Lung (tissue), 12 donors: ENCODE data around the gene FAM216B. TPM values are rescaled to one million over a fixed set of nuclear protein-coding genes. Genes with fewer than 3 reads are reported as not detected.
A peak's percentile ranks its signal among the peaks of the same experiment; 100 is the strongest.

ENCODE experiments used
- ATAC-seq: fragments of 200-7000 bp; cut with Tn5 transposase; one replicate; pipeline ENCODE4 v1.9.1; 2020; ENCODE audit warnings: moderate number of reproducible peaks; ENCODE audit not compliant: insufficient read depth, low FRiP score
- DNase-seq, 3 donors: peaks; one replicate each; pipeline ENCODE4 v3.0.0-alpha.2; 2013 to 2017
- H3K27ac ChIP-seq, 2 donors: one replicate each; pipeline ENCODE4 v1.5.1; 2013; ENCODE audit warnings: mild to moderate bottlenecking in 2 of 2, moderate library complexity in 2 of 2, control low read depth in 1 of 2, inconsistent platforms in 1 of 2, low read depth in 1 of 2, low read length in 1 of 2
- H3K27me3 ChIP-seq, 3 donors: one replicate each; pipeline ENCODE4 v1.5.1; 2013; ENCODE audit warnings: low read length in 2 of 3; ENCODE audit not compliant: control insufficient read depth in 3 of 3, insufficient read depth in 3 of 3
- H3K36me3 ChIP-seq, 4 donors: one replicate each; pipeline ENCODE4 v1.5.1; 2013; ENCODE audit warnings: low read length in 4 of 4, mild to moderate bottlenecking in 1 of 4, moderate library complexity in 1 of 4; ENCODE audit not compliant: control insufficient read depth in 4 of 4, insufficient read depth in 4 of 4
- H3K4me1 ChIP-seq, 5 donors: one replicate each; pipeline ENCODE4 v1.5.1; 2013; ENCODE audit warnings: low read length in 5 of 5, mild to moderate bottlenecking in 2 of 5, moderate library complexity in 1 of 5; ENCODE audit not compliant: control insufficient read depth in 5 of 5, insufficient read depth in 5 of 5
- H3K4me3 ChIP-seq: one replicate; pipeline ENCODE4 v1.5.1; 2013; ENCODE audit warnings: mild to moderate bottlenecking, control low read depth, moderate library complexity
- H3K9ac ChIP-seq, 2 donors: one replicate each; pipeline ENCODE4 v1.5.1; 2013; ENCODE audit warnings: low read length in 2 of 2, control low read depth in 1 of 2; ENCODE audit not compliant: insufficient read depth in 1 of 2
- H3K9me3 ChIP-seq, 4 donors: one replicate each; pipeline ENCODE4 v1.5.1; 2013; ENCODE audit warnings: low read length in 3 of 4, mild to moderate bottlenecking in 1 of 4, moderate library complexity in 1 of 4; ENCODE audit not compliant: control insufficient read depth in 4 of 4, insufficient read depth in 3 of 4
- WGBS, 2 donors: extraction: QIAGEN DNeasy Blood & Tissue Kit; methylation state at CpG; one replicate each; pipeline ENCODE4 v1.1.7; 2013; 5-methylcytosine and 5-hydroxymethylcytosine counted together
- polyA plus RNA-seq, 2 donors: library from polyadenylated mRNA; stranded (reverse); fragments of 200-250 nt; gene quantifications; one replicate each; pipeline ENCODE4 v1.2.1, GENCODE V29; 2013
- total RNA-seq, 2 donors: library from RNA; depleted of rRNA in 1 of 2; stranded (reverse); fragments of >200 nt in 1 of 2; gene quantifications; one replicate each; pipeline ENCODE4 v1.2.1, GENCODE V29; 2014 to 2021
- TF ChIP-seq, protein P1 (sequence below): IDR thresholded peaks from 2 replicates; pipeline ENCODE4 v1.5.1; 2012; ENCODE audit warnings: mild to moderate bottlenecking; ENCODE audit errors: control extremely low read depth, extremely low read depth
- donor health status: control.
- donor health status: control.
- donor health status: Bipolar disorder and iron deficiency.
- donor health status: healthy.
- donor health status: DM: yes; HTN: yes; CAD: no.

FAM216B gene
- total and polyA plus RNA-seq, 4 donors, result 4.9 to 70.4 (median 22.6) TPM

DNA sequence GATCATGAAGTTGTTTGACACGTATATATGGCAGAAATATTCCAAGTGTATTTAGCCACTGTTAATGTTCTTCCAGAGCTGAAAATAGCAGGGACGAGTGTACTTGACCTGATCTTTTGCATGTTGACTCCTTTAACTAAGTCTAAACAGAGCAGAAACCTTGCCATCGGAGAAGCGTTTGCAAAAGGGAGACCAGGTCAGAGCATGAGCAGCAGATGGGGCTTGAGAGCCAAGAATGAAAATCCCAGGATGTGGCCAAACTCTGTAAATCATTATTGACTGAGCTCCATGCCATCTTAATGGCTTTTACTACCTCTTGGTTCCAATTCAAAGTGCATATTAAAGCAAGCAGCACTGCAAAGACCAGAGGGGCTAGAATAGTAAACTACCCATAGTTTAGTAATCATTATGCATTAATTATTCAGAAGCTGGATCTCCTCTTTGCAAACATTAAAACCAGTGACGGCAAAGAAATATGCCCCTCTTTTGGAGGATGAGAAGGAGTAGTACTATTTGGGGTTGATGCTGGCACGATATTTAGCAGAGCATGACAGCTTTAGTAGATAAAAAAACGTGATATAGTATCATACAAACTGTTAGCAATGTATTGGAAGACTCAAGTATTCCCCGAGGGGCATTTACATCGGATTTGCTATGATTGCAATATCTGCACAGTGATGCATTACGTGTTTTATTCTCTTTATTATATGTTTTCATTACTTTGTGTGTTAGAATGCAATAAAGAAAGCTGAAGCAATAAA lies 55.7 kb downstream of the FAM216B start:
- TF ChIP-seq, protein P1, sequence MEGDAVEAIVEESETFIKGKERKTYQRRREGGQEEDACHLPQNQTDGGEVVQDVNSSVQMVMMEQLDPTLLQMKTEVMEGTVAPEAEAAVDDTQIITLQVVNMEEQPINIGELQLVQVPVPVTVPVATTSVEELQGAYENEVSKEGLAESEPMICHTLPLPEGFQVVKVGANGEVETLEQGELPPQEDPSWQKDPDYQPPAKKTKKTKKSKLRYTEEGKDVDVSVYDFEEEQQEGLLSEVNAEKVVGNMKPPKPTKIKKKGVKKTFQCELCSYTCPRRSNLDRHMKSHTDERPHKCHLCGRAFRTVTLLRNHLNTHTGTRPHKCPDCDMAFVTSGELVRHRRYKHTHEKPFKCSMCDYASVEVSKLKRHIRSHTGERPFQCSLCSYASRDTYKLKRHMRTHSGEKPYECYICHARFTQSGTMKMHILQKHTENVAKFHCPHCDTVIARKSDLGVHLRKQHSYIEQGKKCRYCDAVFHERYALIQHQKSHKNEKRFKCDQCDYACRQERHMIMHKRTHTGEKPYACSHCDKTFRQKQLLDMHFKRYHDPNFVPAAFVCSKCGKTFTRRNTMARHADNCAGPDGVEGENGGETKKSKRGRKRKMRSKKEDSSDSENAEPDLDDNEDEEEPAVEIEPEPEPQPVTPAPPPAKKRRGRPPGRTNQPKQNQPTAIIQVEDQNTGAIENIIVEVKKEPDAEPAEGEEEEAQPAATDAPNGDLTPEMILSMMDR, result no peak
- Histone ChIP-seq H3K9ac (no peak overlapping the region), H3K27me3 (no peaks in the 10 kb centered on the region), H3K36me3 (no peaks in the 10 kb centered on the region), H3K4me3 (no peak overlapping the region), H3K9me3 (peaks cover 0 to 1% (median 0%) of the 10 kb centered on the region in 4 donors), H3K27ac (no peak overlapping the region), H3K4me1 (peaks cover 0 to 7% (median 0%) of the 10 kb centered on the region in 5 donors)
- WGBS, 2 donors, result 54 to 67% methylated on average over 10 of the region's 10 CpGs
- ATAC-seq (no peak), DNase-seq (peak; percentile 40 to 69 (median 42))

Other genes starting within 250 kb of the FAM216B start
- gene TNFSF11, start 207.4 kb upstream of the FAM216B start, total RNA-seq, result under 1 TPM in 1 of 2 donors, not detected in 1; 0.97 TPM
- under 1 TPM in 1 of 2 donors, not detected in 1; 0.06 TPM for gene TNFSF11, start 207.4 kb upstream of the FAM216B start, polyA plus RNA-seq
- gene EPSTI1, start 210.7 kb downstream of the FAM216B start, total RNA-seq, result 10 to 100 TPM; 13.0 to 17.4 TPM
- 10 to 100 TPM in 1 of 2 donors, 1 to 10 TPM in 1; 3.7 to 20.1 TPM for gene EPSTI1, start 210.7 kb downstream of the FAM216B start, polyA plus RNA-seq
- 10 to 100 TPM; 16.8 to 20.0 TPM for gene DNAJC15, start 242.0 kb downstream of the FAM216B start, total RNA-seq
- gene DNAJC15, start 242.0 kb downstream of the FAM216B start, polyA plus RNA-seq, result 10 to 100 TPM; 18.5 to 21.8 TPM